GM12892 (cell line): ENCODE data around the gene RPL13.

Experiments used
- POLR2A ChIP-seq: IDR thresholded peaks from 2 replicates; pipeline ENCODE4 v1.6.1; 2011; ENCODE audit warnings: low read depth, low read length, control low read depth
- POLR2AphosphoS5 ChIP-seq: IDR thresholded peaks from 2 replicates; pipeline ENCODE4 v1.6.1; 2011; ENCODE audit warnings: low read depth, low read length, control low read depth

- TF ChIP-seq POLR2A = no peak
- no peak for TF ChIP-seq POLR2AphosphoS5
Observed at GRCh38 chr16:89544713-89545043, 15.8 kb upstream of the RPL13 start.
